Thoracic aorta (tissue), 2 donors: ENCODE measurements around the gene DPF3. TPM values are rescaled to one million over a fixed set of nuclear protein-coding genes. Genes with fewer than 3 reads are reported as not detected.

Experiments
- ATAC-seq: fragments of 150-250 bp; one replicate; pipeline ENCODE4 v1.8.0; 2017; ENCODE audit warnings: low read depth; ENCODE audit not compliant: insufficient number of reproducible peaks, low FRiP score
- DNase-seq: peaks from one replicate; pipeline ENCODE4 v3.0.0-alpha.2; 2020; ENCODE audit warnings: low spot score
- H3K27ac ChIP-seq, 2 donors: fragments of 200-600 bp; sonication (generic); 1 replicate in 1 of 2; 2 replicates in 1 of 2; pipeline ENCODE4 v1.5.1; 2016; ENCODE audit warnings: mild to moderate bottlenecking in 2 of 2, moderate library complexity in 2 of 2
- H3K27me3 ChIP-seq: fragments of 200-600 bp; sonication (generic); replicated peaks from 2 replicates; pipeline ENCODE4 v1.6.0; 2016; ENCODE audit warnings: mild to moderate bottlenecking; ENCODE audit not compliant: insufficient read depth
- H3K36me3 ChIP-seq: fragments of 200-600 bp; sonication (generic); one replicate; pipeline ENCODE4 v1.5.1; 2016
- H3K4me1 ChIP-seq, 2 donors: fragments of 200-600 bp; sonication (generic); 1 replicate in 1 of 2; 2 replicates in 1 of 2; pipeline versions ENCODE4 v1.5.1 to v1.6.0; 2016; ENCODE audit warnings: low read depth in 2 of 2, mild to moderate bottlenecking in 1 of 2; ENCODE audit not compliant: control insufficient read depth in 1 of 2
- H3K4me3 ChIP-seq: fragments of 200-600 bp; sonication (generic); 2 replicates; pipeline ENCODE4 v1.5.1; 2016; ENCODE audit warnings: mild to moderate bottlenecking
- H3K9me3 ChIP-seq: fragments of 200-600 bp; sonication (generic); 2 replicates; pipeline ENCODE4 v1.5.1; 2016
- total RNA-seq, 2 donors: library from RNA; depleted of rRNA; stranded (reverse); fragments of >200 nt; gene quantifications; one replicate each; pipeline versions ENCODE4 v1.1.0 to v1.2.3, GENCODE V29; 2016
- TF ChIP-seq, protein P1 (sequence below): fragments of 200-600 bp; sonication (generic); IDR thresholded peaks from one replicate; pipeline ENCODE4 v1.5.1; 2019; ENCODE audit warnings: antibody characterized with exemption

The DPF3 gene
- total RNA-seq, 2 donors from 2014 or later: 2.2 to 8.9 TPM

DNA sequence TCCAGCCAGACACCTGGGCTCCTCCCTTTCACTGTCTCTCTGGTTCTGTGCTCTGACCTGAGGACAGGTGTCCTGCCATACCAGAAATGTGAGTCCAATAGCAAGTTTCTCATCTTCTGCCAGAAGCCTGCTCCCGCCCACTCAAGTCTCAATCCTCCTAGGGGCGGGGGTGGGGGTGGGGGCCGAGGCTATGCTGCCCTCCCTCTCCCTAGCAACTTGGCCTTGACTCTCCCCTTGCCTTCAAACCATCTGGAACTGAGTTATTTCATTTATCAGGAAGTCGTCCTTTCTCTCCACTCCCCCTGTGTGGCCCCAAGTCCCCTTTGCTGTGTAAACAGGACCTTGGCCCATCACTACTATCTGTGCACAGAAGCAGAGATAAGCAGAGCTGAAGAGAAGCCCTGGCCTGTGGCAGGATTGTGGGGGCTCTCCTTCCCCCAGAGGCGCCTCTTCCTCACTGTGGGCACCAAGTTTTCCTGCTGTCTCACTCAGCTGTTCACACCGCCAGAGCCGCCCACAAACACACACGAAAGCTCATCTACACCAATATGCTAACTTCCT, 117.1 kb downstream of the DPF3 start:
- H3K27ac ChIP-seq: no peak overlapping the region
- TF ChIP-seq, protein P1, sequence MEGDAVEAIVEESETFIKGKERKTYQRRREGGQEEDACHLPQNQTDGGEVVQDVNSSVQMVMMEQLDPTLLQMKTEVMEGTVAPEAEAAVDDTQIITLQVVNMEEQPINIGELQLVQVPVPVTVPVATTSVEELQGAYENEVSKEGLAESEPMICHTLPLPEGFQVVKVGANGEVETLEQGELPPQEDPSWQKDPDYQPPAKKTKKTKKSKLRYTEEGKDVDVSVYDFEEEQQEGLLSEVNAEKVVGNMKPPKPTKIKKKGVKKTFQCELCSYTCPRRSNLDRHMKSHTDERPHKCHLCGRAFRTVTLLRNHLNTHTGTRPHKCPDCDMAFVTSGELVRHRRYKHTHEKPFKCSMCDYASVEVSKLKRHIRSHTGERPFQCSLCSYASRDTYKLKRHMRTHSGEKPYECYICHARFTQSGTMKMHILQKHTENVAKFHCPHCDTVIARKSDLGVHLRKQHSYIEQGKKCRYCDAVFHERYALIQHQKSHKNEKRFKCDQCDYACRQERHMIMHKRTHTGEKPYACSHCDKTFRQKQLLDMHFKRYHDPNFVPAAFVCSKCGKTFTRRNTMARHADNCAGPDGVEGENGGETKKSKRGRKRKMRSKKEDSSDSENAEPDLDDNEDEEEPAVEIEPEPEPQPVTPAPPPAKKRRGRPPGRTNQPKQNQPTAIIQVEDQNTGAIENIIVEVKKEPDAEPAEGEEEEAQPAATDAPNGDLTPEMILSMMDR: no peak
- DNase-seq: no peak

DNA sequence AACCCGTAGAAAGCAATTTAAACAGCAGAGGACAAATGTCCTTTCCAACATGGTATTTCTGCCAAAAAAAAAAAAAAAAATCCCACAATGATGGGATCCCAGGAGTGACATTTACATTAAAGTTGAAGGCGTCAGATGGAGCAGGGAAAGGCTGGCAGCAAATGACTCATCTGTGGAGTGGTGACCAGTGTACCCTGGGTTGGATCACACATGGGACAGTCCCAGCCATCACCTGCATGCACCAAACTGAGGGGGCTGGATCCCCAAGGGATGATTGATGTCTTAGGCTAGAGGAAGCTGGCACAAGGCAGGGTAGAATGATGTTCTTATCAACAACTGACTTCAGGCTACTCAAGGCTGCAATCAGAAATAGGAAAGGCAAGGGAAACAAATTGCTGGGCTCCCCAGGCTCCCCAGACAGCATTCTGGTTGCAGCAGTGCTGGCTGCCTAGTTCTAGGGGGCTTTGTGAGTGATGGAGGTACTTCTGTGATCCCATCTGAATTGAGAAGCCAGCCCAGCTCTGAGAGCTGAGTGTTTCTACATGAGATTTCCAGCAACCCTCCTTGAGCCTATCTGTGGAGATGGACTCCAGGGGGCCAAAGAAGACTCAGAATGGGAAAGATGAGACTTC, 117.9 kb downstream of the DPF3 start:
- DNase-seq: no peak
- H3K9me3 ChIP-seq: no peaks in the 10 kb centered on the region
- H3K4me1 ChIP-seq: peaks cover 1 to 10% of the 10 kb centered on the region in 2 donors
- no peak overlapping the region for H3K4me3 ChIP-seq
- no peaks in the 10 kb centered on the region for H3K27me3 ChIP-seq
- no peaks in the 10 kb centered on the region for H3K36me3 ChIP-seq
- no peak overlapping the region for H3K27ac ChIP-seq
- TF ChIP-seq, protein P1: no peak
- no peak for ATAC-seq

More for the DNA sequence above, 117.1 kb downstream of the DPF3 start:
- H3K36me3 ChIP-seq: no peaks in the 10 kb centered on the region
- H3K4me1 ChIP-seq: peaks cover 6 to 18% of the 10 kb centered on the region in 2 donors
- no peaks in the 10 kb centered on the region for H3K9me3 ChIP-seq
- H3K27me3 ChIP-seq: no peaks in the 10 kb centered on the region
- H3K4me3 ChIP-seq: no peak overlapping the region
- ATAC-seq: no peak

DNA sequence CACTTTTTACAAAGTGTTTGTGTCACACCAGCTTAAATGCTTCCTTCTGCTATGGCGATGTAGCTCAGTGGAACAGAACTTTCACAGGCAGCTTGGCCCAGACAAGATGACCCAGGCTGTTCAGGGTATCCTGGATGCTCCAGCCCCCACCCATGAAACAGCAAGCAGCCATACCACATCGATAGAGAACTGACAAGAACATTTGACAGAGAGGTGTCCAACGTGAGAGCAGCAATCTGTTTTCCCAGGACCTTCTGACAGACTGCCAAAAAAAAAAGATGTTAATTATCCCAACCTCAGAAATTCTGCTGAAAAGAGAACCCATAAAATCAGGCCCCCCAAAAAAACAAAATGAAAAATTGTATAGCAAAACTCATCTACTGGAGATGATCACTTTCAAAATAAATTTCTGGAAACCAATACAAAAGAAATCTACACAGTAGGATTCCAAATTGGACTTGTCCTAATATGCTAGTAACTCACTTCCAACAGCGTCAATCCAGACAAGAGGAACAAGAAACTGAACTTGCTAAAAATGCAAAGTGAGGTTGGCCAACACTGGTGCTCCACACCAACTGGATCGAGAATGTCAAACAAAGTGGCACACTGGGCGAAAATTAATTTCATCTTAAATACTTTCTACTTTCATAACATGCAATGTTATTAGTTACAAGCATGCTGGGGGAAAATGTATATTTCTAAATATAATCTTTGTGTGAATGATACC, 118.8 kb downstream of the DPF3 start:
- no peaks in the 10 kb centered on the region for H3K9me3 ChIP-seq
- H3K27ac ChIP-seq: no peak overlapping the region
- H3K4me1 ChIP-seq: peaks cover 0 to under 1% of the 10 kb centered on the region in 2 donors
- ATAC-seq (no peak), DNase-seq (no peak)
- no peak overlapping the region for H3K4me3 ChIP-seq
- no peaks in the 10 kb centered on the region for H3K27me3 ChIP-seq
- H3K36me3 ChIP-seq: no peaks in the 10 kb centered on the region
- TF ChIP-seq, protein P1: no peak

DNA sequence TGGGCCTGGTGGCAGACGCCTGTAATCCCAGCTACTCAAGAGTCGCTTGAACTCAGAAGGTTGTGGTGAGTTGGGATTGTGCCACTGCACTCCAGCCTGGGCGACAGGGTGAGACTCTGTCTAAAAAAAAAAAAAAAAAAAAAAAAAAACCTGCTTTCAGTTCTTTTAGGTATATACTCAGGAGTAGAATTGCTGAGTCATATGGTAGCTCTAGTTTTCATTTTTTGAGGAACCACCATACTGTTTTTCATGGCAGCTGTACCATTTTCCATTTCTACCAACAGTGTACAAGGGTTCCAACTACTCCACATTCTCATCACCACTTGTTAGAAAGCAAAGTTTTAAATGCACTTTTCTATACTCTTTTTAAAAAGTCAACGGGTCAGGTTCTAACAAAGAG, 119.8 kb downstream of the DPF3 start:
- DNase-seq (no peak), ATAC-seq (no peak)
- Histone ChIP-seq H3K4me1 (no peaks in the 10 kb centered on the region), H3K27ac (no peak overlapping the region), H3K36me3 (no peaks in the 10 kb centered on the region), H3K4me3 (no peak overlapping the region), H3K9me3 (no peaks in the 10 kb centered on the region), H3K27me3 (no peaks in the 10 kb centered on the region)
- TF ChIP-seq, protein P1: no peak

DNA sequence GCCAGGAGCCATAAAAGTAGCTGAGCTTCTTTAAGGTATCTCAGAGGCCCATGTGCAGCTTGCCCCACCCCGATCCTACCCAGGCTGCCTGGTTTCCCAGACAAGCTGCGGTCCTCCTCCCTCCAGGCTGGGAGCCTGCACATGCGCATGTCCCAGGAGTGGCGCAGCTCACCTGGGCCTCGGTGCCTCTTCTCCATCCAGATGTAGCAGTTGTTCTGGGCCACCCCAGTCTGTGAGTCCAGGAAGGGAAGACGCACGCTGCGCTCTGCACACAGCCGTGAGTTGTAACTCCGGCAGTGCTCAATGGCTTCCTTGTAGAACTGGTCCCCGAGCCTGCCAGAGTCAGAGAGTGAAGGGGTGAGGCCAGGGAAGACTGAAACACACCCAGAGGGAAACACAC, 122.3 kb downstream of the DPF3 start:
- Histone ChIP-seq H3K36me3 (no peaks in the 10 kb centered on the region), H3K27me3 (no peaks in the 10 kb centered on the region), H3K4me3 (no peak overlapping the region), H3K9me3 (peaks cover 10% of the 10 kb centered on the region), H3K4me1 (no peaks in the 10 kb centered on the region), H3K27ac (no peak overlapping the region)
- TF ChIP-seq, protein P1: no peak
- ATAC-seq (no peak), DNase-seq (no peak)
